Bronchial epithelial cell (primary cell): ENCODE data around the gene ARL16. TPM values are rescaled to one million over a fixed set of nuclear protein-coding genes. Genes with fewer than 3 reads are reported as not detected.

ENCODE experiments used
- DNase-seq: peaks from one replicate; pipeline ENCODE4 v3.0.0-alpha.2; 2010; ENCODE audit warnings: low read depth
- FAIRE-seq: peaks from 2 replicates; lab custom pipeline; 2011; peaks lifted over from hg19 to GRCh38; lab: Jason Lieb, UNC
- H3K27me3 ChIP-seq: 2 replicates; pipeline ENCODE4 v1.5.1; 2011; ENCODE audit warnings: low read length; ENCODE audit not compliant: control insufficient read depth, insufficient read depth
- H3K36me3 ChIP-seq: 2 replicates; pipeline ENCODE4 v1.5.1; 2011; ENCODE audit warnings: low read length; ENCODE audit not compliant: control insufficient read depth, insufficient read depth
- H3K4me3 ChIP-seq: 2 replicates; pipeline ENCODE4 v1.5.1; 2011; ENCODE audit warnings: mild to moderate bottlenecking, low read depth, low read length, control low read depth
- total RNA-seq: library from RNA; depleted of rRNA; stranded (reverse); fragments of >200 nt; gene quantifications from 2 replicates; pipeline ENCODE4 v1.2.1, GENCODE V29; 2014
- TF ChIP-seq, protein P1 (sequence below): IDR thresholded peaks from 2 replicates; pipeline ENCODE4 v1.5.1; 2011; ENCODE audit warnings: mild to moderate bottlenecking, moderate library complexity, low read length, control low read depth, inconsistent platforms; ENCODE audit not compliant: insufficient read depth, severe bottlenecking

Gene ARL16
- total RNA-seq, 1 donor from 2014 or later, result 25.8 TPM

DNA sequence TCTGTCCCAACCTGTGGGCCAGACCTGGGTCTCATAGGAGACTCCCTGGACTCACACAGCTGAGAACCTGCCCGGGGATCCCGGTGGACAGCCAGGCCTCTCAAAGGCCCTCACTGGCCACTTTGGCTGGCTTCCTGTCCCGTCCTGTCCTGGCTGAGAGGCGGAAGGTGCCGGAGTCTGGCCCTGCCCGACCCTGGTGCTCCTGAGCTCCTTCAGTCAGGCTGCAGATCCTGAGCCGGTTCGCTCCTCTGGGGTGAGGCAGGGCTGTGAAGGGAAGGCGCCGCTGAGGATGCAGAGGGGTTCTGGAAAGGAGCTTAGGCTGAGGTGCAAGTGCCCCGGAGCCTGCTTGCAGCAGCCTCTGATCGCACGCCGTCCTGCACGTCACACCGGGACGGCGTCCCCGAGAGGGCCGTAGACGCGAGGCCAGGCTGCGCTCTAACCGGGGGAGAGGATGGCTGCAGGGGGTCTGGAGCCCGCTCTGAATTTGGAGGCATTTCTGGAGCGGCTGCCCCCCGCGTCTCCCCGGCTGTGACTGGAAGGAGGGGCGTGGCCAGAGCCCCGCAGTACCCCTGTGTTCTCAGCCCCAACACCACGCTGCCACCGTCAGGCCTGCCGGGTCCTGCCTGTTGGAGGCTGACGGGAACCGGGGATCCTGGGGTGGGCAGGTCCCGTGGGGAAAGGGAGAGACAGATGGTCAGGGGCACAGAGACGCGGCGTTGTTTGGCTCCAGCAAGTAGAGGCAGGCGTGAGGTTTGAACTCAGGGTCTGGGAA, 4.4 kb upstream of the ARL16 start:
- TF ChIP-seq, protein P1, sequence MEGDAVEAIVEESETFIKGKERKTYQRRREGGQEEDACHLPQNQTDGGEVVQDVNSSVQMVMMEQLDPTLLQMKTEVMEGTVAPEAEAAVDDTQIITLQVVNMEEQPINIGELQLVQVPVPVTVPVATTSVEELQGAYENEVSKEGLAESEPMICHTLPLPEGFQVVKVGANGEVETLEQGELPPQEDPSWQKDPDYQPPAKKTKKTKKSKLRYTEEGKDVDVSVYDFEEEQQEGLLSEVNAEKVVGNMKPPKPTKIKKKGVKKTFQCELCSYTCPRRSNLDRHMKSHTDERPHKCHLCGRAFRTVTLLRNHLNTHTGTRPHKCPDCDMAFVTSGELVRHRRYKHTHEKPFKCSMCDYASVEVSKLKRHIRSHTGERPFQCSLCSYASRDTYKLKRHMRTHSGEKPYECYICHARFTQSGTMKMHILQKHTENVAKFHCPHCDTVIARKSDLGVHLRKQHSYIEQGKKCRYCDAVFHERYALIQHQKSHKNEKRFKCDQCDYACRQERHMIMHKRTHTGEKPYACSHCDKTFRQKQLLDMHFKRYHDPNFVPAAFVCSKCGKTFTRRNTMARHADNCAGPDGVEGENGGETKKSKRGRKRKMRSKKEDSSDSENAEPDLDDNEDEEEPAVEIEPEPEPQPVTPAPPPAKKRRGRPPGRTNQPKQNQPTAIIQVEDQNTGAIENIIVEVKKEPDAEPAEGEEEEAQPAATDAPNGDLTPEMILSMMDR, result no peak
- H3K27me3 ChIP-seq, result no peaks in the 10 kb centered on the region
- FAIRE-seq (no peak), DNase-seq (no peak)
- H3K36me3 ChIP-seq, result peaks cover 52% of the 10 kb centered on the region
- no peak overlapping the region for H3K4me3 ChIP-seq

DNA sequence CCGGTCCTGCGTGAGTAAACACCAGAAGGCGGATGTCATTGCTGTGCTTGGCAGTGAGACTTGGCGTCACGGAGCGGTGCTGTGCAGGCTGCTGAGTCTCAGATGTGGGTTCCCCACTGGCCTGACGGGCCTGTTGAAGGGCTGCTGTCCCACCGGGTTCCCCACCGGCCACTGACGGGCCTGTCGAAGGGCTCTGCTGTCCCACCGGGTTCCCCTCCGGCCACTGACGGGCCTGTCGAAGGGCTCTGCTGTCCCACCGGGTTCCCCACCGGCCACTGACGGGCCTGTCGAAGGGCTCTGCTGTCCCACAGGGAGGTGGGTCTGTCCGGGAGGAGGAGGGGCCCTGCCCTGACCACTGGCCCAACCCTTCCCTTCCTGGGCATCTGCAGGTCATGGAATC, 3.0 kb upstream of the ARL16 start:
- H3K36me3 ChIP-seq, result peaks cover 46% of the 10 kb centered on the region
- no peak for FAIRE-seq
- H3K27me3 ChIP-seq, result no peaks in the 10 kb centered on the region
- TF ChIP-seq, protein P1, result no peak
- DNase-seq, result no peak
- no peak overlapping the region for H3K4me3 ChIP-seq

DNA sequence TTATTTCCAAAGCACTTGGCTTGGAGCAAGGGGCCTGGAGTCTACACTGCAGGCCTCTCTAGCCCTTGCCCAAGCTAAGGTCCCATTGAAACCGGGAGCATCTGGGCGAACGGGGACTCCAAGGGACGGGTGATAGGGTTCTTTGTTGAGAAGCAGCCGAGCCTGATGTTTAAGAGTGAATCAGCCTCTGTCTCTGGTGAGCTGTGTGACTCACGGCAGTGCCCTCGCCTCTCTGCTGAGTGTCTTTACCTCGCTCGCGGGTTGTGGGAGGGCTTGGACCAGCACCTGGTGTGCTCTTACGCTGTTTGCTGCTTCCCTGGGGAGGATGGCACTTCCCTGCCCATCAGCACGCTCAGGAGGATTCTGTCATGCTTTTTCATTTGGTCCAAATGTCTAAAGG, 1.5 kb upstream of the ARL16 start:
- TF ChIP-seq, protein P1, result no peak
- peak overlapping the region; percentile 96 for H3K4me3 ChIP-seq
- peaks cover 43% of the 10 kb centered on the region for H3K36me3 ChIP-seq
- FAIRE-seq (no peak), DNase-seq (peak; percentile 85)
- H3K27me3 ChIP-seq, result no peaks in the 10 kb centered on the region

DNA sequence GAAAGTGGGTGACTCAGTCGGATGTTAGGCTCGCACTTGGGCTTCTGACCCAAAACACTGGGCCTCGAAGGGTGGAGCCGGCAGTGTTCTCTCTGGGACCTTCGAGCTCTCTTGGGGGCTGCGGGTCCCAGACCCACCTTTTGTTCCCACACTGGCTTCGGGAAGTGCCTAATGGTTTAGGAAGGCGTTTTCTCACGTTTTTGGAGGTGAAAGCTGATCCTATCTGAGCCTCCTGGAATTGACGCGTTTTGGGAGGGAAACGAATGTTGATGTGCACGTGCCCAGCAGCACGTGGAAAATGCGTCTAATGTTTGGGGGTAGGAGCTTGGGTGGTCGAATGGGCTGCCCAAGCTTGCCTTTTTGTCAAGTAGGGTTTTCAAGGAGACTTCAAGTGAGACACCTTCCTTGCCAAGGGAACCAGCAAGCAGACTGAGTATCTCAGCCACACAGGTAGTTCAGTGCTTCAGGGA, 880 bp upstream of the ARL16 start:
- FAIRE-seq, result no peak
- Histone ChIP-seq H3K4me3 (peak overlapping the region; percentile 96), H3K27me3 (no peaks in the 10 kb centered on the region), H3K36me3 (peaks cover 39% of the 10 kb centered on the region)
- DNase-seq, result peak; percentile 76
- TF ChIP-seq, protein P1, result no peak

DNA sequence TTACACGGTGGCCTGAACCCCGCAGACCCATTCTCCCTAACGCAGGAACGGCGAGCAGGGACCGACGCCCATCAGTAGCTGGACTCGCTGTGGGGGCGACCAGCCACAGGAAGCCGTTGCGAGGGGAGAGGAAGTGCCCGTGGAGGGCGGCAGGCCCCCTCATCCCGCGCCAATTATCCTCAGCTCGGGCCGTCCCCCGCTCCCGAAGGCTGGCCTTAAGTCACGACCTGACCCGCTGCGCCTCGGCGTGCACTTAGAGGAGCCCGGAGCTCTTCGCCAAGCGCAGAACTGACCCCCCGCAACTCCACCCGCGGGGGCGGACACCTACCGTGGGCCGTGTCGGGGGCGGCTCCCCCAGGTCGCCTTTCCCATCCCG, 401 bp downstream of the ARL16 start:
- TF ChIP-seq, protein P1, result no peak
- FAIRE-seq, result no peak
- Histone ChIP-seq H3K36me3 (peaks cover 29% of the 10 kb centered on the region), H3K27me3 (no peaks in the 10 kb centered on the region), H3K4me3 (peak overlapping the region; percentile 96)
- no peak for DNase-seq
